ENCODE measurements around the gene KATNA1.

The KATNA1 gene

DNA sequence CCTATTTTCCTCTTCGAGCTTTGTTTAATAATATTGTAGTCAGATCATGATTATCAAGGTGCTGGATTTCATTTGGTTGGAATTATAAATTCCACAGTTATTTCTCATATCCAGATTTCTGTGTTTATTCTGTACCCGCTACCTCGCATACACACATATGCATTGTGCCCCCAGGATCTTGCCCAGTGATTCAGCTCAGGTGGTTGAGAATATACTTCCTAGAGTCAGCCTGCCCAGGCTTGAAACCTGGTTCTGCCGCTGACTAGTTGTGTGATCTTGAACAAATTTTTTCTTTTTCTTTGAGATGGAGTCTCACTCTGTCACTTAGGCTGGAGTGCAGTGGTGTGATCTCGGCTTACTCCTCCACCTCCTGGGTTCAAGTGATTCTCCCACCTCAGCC is 67.6 kb downstream of the KATNA1 start:
- Histone ChIP-seq H3K27me3 (replicated peaks; ENCODE audit: control insufficient read depth, insufficient read depth, low read length) (no peaks in the 10 kb centered on the region), H3K4me3 (replicated peaks; ENCODE audit: low read depth, low read length) (no peak overlapping the region), H3K36me3 (ENCODE audit: control insufficient read depth, insufficient read depth, low read length) (peaks cover 3% of the 10 kb centered on the region)
- TF ChIP-seq, protein P1, sequence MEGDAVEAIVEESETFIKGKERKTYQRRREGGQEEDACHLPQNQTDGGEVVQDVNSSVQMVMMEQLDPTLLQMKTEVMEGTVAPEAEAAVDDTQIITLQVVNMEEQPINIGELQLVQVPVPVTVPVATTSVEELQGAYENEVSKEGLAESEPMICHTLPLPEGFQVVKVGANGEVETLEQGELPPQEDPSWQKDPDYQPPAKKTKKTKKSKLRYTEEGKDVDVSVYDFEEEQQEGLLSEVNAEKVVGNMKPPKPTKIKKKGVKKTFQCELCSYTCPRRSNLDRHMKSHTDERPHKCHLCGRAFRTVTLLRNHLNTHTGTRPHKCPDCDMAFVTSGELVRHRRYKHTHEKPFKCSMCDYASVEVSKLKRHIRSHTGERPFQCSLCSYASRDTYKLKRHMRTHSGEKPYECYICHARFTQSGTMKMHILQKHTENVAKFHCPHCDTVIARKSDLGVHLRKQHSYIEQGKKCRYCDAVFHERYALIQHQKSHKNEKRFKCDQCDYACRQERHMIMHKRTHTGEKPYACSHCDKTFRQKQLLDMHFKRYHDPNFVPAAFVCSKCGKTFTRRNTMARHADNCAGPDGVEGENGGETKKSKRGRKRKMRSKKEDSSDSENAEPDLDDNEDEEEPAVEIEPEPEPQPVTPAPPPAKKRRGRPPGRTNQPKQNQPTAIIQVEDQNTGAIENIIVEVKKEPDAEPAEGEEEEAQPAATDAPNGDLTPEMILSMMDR (IDR thresholded peaks at IDR 0.05; ENCODE audit: insufficient read depth, low read length, poor library complexity, severe bottlenecking): no peak
- DNase-seq (ENCODE audit: extremely low read depth, insufficient read length): no peak

DNA sequence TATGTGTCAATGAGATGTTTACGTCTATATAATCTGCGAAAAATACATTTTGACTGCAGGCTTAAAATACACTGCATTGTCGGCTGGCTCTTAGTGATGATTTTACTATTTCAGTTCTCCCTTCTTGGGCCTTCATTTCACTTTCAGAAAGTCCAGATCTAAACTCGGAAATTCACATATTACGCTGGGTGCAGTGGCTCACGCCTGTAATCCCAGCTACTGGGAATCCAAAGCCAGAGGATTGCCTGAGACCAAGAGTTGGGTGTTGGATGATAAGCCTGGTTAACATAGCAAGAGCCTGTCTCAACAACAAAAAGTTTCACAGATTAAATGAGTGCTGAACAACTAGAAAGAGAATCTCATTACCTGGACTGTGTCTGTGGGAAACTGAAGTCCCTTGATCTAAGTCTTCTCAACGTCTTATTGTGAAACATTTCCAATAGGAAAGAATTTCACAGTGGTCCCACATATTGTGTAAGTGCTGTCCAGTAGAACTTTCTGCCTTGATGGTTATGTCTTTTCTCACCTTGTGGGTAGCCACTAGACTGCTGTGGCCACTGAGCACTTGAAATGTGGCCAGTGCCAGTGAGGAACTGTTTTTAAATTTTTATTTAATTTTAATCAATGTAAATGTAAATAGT is 80.4 kb downstream of the KATNA1 start:
- Histone ChIP-seq H3K4me3 (replicated peaks; ENCODE audit: low read depth, low read length) (peak overlapping the region; percentile 98), H3K36me3 (ENCODE audit: control insufficient read depth, insufficient read depth, low read length) (no peaks in the 10 kb centered on the region; the same call in 1 of the 2 replicates), H3K27me3 (replicated peaks; ENCODE audit: control insufficient read depth, insufficient read depth, low read length) (no peaks in the 10 kb centered on the region)
- TF ChIP-seq, protein P1 (IDR thresholded peaks at IDR 0.05; ENCODE audit: insufficient read depth, low read length, poor library complexity, severe bottlenecking): no peak
- DNase-seq (ENCODE audit: extremely low read depth, insufficient read length): no peak

DNA sequence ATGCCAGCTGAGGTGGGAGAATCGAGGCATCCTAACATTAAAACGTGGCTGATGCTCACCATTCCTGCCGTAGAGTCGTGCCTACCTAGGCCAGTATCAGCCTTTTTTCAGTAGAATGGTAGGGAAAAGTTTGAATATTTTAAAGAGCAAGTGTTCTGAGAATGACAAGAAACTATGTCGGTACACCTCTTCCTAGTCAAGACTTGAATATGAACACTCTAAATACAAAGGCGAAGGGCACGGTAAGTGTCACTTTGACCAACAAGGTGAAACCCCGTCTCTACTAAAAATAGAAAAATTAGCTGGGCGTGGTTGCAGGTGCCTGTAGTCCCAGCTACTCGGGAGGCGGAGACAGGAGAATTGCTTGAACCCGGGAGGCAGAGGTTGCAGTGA is 81.3 kb downstream of the KATNA1 start:
- Histone ChIP-seq H3K27me3 (replicated peaks; ENCODE audit: control insufficient read depth, insufficient read depth, low read length) (no peaks in the 10 kb centered on the region), H3K36me3 (ENCODE audit: control insufficient read depth, insufficient read depth, low read length) (no peaks in the 10 kb centered on the region), H3K4me3 (replicated peaks; ENCODE audit: low read depth, low read length) (peak overlapping the region; percentile 98)
- no peak for DNase-seq (ENCODE audit: extremely low read depth, insufficient read length)
- TF ChIP-seq, protein P1 (IDR thresholded peaks at IDR 0.05; ENCODE audit: insufficient read depth, low read length, poor library complexity, severe bottlenecking): no peak

DNA sequence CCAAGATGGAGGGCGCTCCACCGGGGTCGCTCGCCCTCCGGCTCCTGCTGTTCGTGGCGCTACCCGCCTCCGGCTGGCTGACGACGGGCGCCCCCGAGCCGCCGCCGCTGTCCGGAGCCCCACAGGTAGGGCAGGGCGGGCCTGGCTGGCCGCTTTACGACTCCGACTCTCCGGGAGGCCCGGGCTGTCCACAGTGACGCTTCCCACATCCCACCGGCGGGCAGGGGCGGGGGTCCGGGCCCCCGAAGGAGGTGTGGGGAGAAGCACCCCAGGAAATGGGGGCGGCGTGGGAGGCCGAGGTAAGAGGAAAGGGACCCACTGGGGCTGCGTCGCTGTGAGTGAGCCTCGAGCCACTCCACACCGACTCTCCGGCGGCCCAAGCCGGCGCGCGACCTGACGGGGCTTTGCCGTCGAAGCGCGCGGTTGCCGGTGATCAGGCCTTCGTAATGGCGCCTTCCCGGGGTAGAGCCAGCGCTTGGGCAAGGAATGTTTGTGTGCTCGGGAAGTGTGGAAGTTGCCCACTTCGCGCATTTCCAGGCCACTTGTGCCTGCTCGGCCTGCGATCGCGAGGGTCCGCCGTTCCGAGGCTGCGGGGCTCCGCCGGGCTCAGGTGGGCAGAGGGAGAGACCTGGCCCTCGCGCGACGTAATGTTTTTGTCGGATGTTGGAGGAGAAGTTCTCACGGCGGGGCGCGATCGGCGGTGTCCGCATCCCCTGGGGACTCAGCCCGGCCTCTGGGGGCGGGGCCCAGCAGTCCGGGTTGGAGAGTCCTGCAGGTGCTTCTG is 81.9 kb downstream of the KATNA1 start:
- Histone ChIP-seq H3K4me3 (replicated peaks; ENCODE audit: low read depth, low read length) (peak overlapping the region; percentile 98), H3K36me3 (ENCODE audit: control insufficient read depth, insufficient read depth, low read length) (no peaks in the 10 kb centered on the region), H3K27me3 (replicated peaks; ENCODE audit: control insufficient read depth, insufficient read depth, low read length) (no peaks in the 10 kb centered on the region)
- peak; percentile 72 for DNase-seq (ENCODE audit: extremely low read depth, insufficient read length)
- TF ChIP-seq, protein P1 (IDR thresholded peaks at IDR 0.05; ENCODE audit: insufficient read depth, low read length, poor library complexity, severe bottlenecking): no peak

DNA sequence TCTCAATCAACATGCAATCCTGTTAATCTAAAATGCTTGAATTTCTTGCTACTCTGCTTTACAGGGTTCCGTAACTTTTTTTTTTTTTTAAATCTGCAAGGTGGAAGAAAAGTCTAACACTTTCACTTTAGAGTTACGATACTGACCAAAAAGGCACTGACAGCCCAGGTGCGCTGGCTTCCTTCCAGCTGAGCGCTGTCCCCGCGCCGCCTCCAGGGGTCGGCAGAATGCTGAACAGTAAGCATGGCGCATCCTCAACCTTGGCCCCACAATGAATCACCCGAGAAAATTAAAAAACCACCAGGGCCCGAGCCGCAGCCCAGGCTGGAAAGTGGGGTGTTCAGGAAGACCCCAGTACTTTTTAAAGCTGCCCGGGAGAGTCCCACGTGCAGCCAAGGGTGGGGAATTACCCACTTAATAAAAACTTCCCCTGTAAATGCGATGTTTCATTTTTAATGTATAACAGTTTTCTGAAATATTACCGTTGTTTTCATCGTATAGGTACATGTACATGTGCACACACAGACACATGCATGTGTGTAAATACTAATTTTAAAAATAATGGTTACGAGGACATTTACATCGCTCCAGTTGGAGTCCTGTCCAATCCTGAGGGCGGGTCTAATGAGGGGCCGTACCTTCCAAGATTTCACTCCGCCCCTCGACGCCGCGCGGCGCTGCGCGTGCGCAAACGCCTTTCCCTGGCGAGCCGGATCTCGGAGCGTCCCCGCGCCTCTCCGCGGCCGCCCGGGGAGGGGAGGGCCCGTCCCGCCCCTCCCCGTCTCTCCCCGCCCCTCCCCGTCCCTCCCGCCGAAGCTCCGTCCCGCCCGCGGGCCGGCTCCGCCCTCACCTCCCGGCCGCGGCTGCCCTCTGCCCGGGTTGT is 82.7 kb downstream of the KATNA1 start, which contains the start of gene GINM1:
GINM1 (plus strand) TSS at position 849 of the 883 bp plus-strand sequence. CDS start 40 bp downstream, outside the sequence.
- peak; percentile 99 for DNase-seq (ENCODE audit: extremely low read depth, insufficient read length)
- H3K36me3 ChIP-seq (ENCODE audit: control insufficient read depth, insufficient read depth, low read length): no peaks in the 10 kb centered on the region
- TF ChIP-seq, protein P1 (IDR thresholded peaks at IDR 0.05; ENCODE audit: insufficient read depth, low read length, poor library complexity, severe bottlenecking): peak; percentile 87
- H3K27me3 ChIP-seq (replicated peaks; ENCODE audit: control insufficient read depth, insufficient read depth, low read length): no peaks in the 10 kb centered on the region
- peak within 1 kb of the TSS; percentile 98 for H3K4me3 ChIP-seq (replicated peaks; ENCODE audit: low read depth, low read length)
